ENCODE measurements around the gene SLC30A7. TPM values are rescaled to one million over a fixed set of nuclear protein-coding genes. Genes with fewer than 3 reads are reported as not detected.
"Not testable (repeated sequence)": the region's sequence is repeated elsewhere in the genome, so short reads cannot be mapped to it uniquely, and the experiment has no call there.

SLC30A7 gene
- total and polyA plus RNA-seq, 7 experiments from 2014 or later: 9.0 to 44.5 (median 32.1) TPM

- H3K36me3 ChIP-seq (ENCODE audit: control insufficient read depth in 2 of 3, insufficient read depth in 3 of 3, low read length in 3 of 3); H3K27ac ChIP-seq (ENCODE audit: low read depth, low read length); intact Hi-C loops (cut with micrococcal nuclease); H3K9me3 ChIP-seq (ENCODE audit: control insufficient read depth in 2 of 3, low read length in 3 of 3); H3K4me3 ChIP-seq (ENCODE audit: low read length); H3K27me3 Mint-ChIP-seq; ATAC-seq; CTCF ChIA-PET; DNase-seq; H3K27me3 ChIP-seq (ENCODE audit: control insufficient read depth in 2 of 2, insufficient read depth in 2 of 2, low read length in 2 of 2): not testable (repeated sequence)
- Mint-ChIP-seq H3K4me1 (peaks cover 28 to 84% (median 78%) of the 10 kb centered on the region in 7 donors), H3K36me3 (peaks cover 11 to 61% (median 59%) of the 10 kb centered on the region in 5 donors), H3K27ac (peak overlapping the region in 6 of 9 donors; percentile 43 to 92 (median 86)), H3K4me3 (peak overlapping the region in 3 of 10 donors; percentile 18 to 32 (median 23)), H3K9me3 (peaks cover 0 to 42% (median 10%) of the 10 kb centered on the region in 11 donors)
- POLR2A ChIA-PET: interaction anchor here (0.7 to 2.7 kb wide), 6 partner anchors 9 to 685 kb away, joined by 3 to 26 read pairs (median 9); partner anchors contain the start of gene S1PR1
- H3K4me1 ChIP-seq (ENCODE audit: control insufficient read depth in 2 of 2, insufficient read depth in 2 of 2, low read length in 2 of 2): peaks cover 33 to 40% of the 10 kb centered on the region in 2 donors
Measured at GRCh38 chr1:100933555-100933954, 37.7 kb downstream of the SLC30A7 start.

- peaks cover 24 to 86% (median 78%) of the 10 kb centered on the region in 7 donors for H3K4me1 Mint-ChIP-seq
- intact Hi-C loops (cut with micrococcal nuclease): no loop called here
- peaks cover 17 to 78% (median 72%) of the 10 kb centered on the region in 5 donors for H3K36me3 Mint-ChIP-seq
- Histone ChIP-seq H3K9me3 (ENCODE audit: control insufficient read depth in 2 of 3, low read length in 3 of 3) (no peaks in the 10 kb centered on the region), H3K27me3 (ENCODE audit: control insufficient read depth in 2 of 2, insufficient read depth in 2 of 2, low read length in 2 of 2) (no peaks in the 10 kb centered on the region), H3K27ac (ENCODE audit: low read depth, low read length) (no peak overlapping the region), H3K4me3 (ENCODE audit: low read length) (no peak overlapping the region), H3K4me1 (ENCODE audit: control insufficient read depth in 2 of 2, insufficient read depth in 2 of 2, low read length in 2 of 2) (peaks cover 7 to 25% of the 10 kb centered on the region in 2 donors), H3K36me3 (ENCODE audit: control insufficient read depth in 2 of 3, insufficient read depth in 3 of 3, low read length in 3 of 3) (peaks cover 0 to 7% (median 0%) of the 10 kb centered on the region in 3 experiments)
- DNase-seq (no peak), ATAC-seq (no peak)
- POLR2A ChIA-PET: interaction anchor here (1.1 to 2.3 kb wide), 3 partner anchors 12 to 300 kb away, joined by 3 to 17 read pairs (median 5); no protein-coding TSS in a partner anchor
- H3K9me3 Mint-ChIP-seq: peaks cover 6 to 43% (median 13%) of the 10 kb centered on the region in 11 donors
- peak overlapping the region in 3 of 10 donors; percentile 3 to 47 (median 16) for H3K4me3 Mint-ChIP-seq
- peak overlapping the region in 5 of 9 donors; percentile 23 to 72 (median 62) for H3K27ac Mint-ChIP-seq
- CTCF ChIA-PET: interaction anchor here (1.8 kb wide), 1 partner anchor 12 kb away, joined by 5 read pairs; no protein-coding TSS in a partner anchor
- H3K27me3 Mint-ChIP-seq: peaks cover 0 to 2% (median 0%) of the 10 kb centered on the region in 5 donors
Measured at GRCh38 chr1:100936194-100936967, 40.5 kb downstream of the SLC30A7 start.

GRCh38 chr1:100941098-100941527, 45.2 kb downstream of the SLC30A7 start:
- H3K36me3 ChIP-seq (ENCODE audit: control insufficient read depth in 2 of 3, insufficient read depth in 3 of 3, low read length in 3 of 3): peaks cover 0 to 7% (median 0%) of the 10 kb centered on the region in 3 experiments
- peaks cover 38 to 75% (median 69%) of the 10 kb centered on the region in 7 donors for H3K4me1 Mint-ChIP-seq
- H3K27me3 ChIP-seq (ENCODE audit: control insufficient read depth in 2 of 2, insufficient read depth in 2 of 2, low read length in 2 of 2): no peaks in the 10 kb centered on the region
- peaks cover 6 to 47% (median 19%) of the 10 kb centered on the region in 11 donors for H3K9me3 Mint-ChIP-seq
- peaks cover 5 to 35% of the 10 kb centered on the region in 2 donors for H3K4me1 ChIP-seq (ENCODE audit: control insufficient read depth in 2 of 2, insufficient read depth in 2 of 2, low read length in 2 of 2)
- peak in 1 of 9 donors; percentile 56 for DNase-seq
- POLR2A ChIA-PET: interaction anchor here (0.6 to 5.4 kb wide), 17 partner anchors 8 to 1097 kb away, joined by 3 to 46 read pairs (median 4); partner anchors contain the start of gene S1PR1
- H3K27ac ChIP-seq (ENCODE audit: low read depth, low read length): no peak overlapping the region
- peaks cover 0 to 2% (median 0%) of the 10 kb centered on the region in 5 donors for H3K27me3 Mint-ChIP-seq
- H3K9me3 ChIP-seq (ENCODE audit: control insufficient read depth in 2 of 3, low read length in 3 of 3): no peaks in the 10 kb centered on the region
- ATAC-seq: no peak
- CTCF ChIA-PET: interaction anchor here (0.9 to 2.7 kb wide), 4 partner anchors 9 to 297 kb away, joined by 3 to 11 read pairs (median 4); no protein-coding TSS in a partner anchor
- peak overlapping the region; percentile 87 to 99 (median 95) for H3K27ac Mint-ChIP-seq
- H3K36me3 Mint-ChIP-seq: peaks cover 24 to 77% (median 68%) of the 10 kb centered on the region in 5 donors
- no peak overlapping the region for H3K4me3 ChIP-seq (ENCODE audit: low read length)
- intact Hi-C loops (cut with micrococcal nuclease): loop anchor here in 1 of 2 donors (1.0 kb wide), 1 partner anchor 8 kb away; no protein-coding TSS in a partner anchor
- H3K4me3 Mint-ChIP-seq: peak overlapping the region; percentile 61 to 82 (median 72)

GRCh38 chr1:100941580-100942216, 45.8 kb downstream of the SLC30A7 start:
- Mint-ChIP-seq H3K4me3 (peak overlapping the region; percentile 61 to 82 (median 72)), H3K27ac (peak overlapping the region; percentile 87 to 99 (median 95)), H3K27me3 (peaks cover 0 to 2% (median 0%) of the 10 kb centered on the region in 5 donors), H3K36me3 (peaks cover 28 to 77% (median 68%) of the 10 kb centered on the region in 5 donors), H3K4me1 (peaks cover 33 to 75% (median 69%) of the 10 kb centered on the region in 7 donors), H3K9me3 (peaks cover 8 to 49% (median 24%) of the 10 kb centered on the region in 11 donors)
- ChIA-PET CTCF (interaction anchor here (0.9 to 2.7 kb wide), 5 partner anchors 9 to 297 kb away, joined by 3 to 11 read pairs (median 3); no protein-coding TSS in a partner anchor), POLR2A (interaction anchor here (1.0 to 5.4 kb wide), 14 partner anchors 8 to 347 kb away, joined by 3 to 46 read pairs (median 4); partner anchors contain the start of gene S1PR1)
- peak; percentile 29 for ATAC-seq
- Histone ChIP-seq H3K4me3 (ENCODE audit: low read length) (peak overlapping the region; percentile 5), H3K27ac (ENCODE audit: low read depth, low read length) (peak overlapping the region; percentile 56), H3K27me3 (ENCODE audit: control insufficient read depth in 2 of 2, insufficient read depth in 2 of 2, low read length in 2 of 2) (no peaks in the 10 kb centered on the region), H3K36me3 (ENCODE audit: control insufficient read depth in 2 of 3, insufficient read depth in 3 of 3, low read length in 3 of 3) (peaks cover 0 to 7% (median 0%) of the 10 kb centered on the region in 3 experiments), H3K9me3 (ENCODE audit: control insufficient read depth in 2 of 3, low read length in 3 of 3) (no peaks in the 10 kb centered on the region), H3K4me1 (ENCODE audit: control insufficient read depth in 2 of 2, insufficient read depth in 2 of 2, low read length in 2 of 2) (peaks cover 5 to 35% of the 10 kb centered on the region in 2 donors)
- DNase-seq: peak in 3 of 9 donors; percentile 8 to 50 (median 31)
- intact Hi-C loops (cut with micrococcal nuclease): loop anchor here (1.0 kb wide), 3 partner anchors 8 to 14 kb away; no protein-coding TSS in a partner anchor

GRCh38 chr1:100942304-100943046, 46.6 kb downstream of the SLC30A7 start:
- peaks cover 35 to 81% (median 71%) of the 10 kb centered on the region in 5 donors for H3K36me3 Mint-ChIP-seq
- H3K4me3 Mint-ChIP-seq: peak overlapping the region; percentile 29 to 82 (median 72)
- no peaks in the 10 kb centered on the region for H3K27me3 ChIP-seq (ENCODE audit: control insufficient read depth in 2 of 2, insufficient read depth in 2 of 2, low read length in 2 of 2)
- peaks cover 37 to 78% (median 73%) of the 10 kb centered on the region in 7 donors for H3K4me1 Mint-ChIP-seq
- POLR2A ChIA-PET: interaction anchor here (0.6 to 5.4 kb wide), 15 partner anchors 7 to 346 kb away, joined by 3 to 46 read pairs (median 6); partner anchors contain the start of gene S1PR1
- intact Hi-C loops (cut with micrococcal nuclease): loop anchor here in 1 of 2 donors (1.0 kb wide), 2 partner anchors 9 to 15 kb away; no protein-coding TSS in a partner anchor
- ATAC-seq: peak; percentile 56
- H3K9me3 Mint-ChIP-seq: peaks cover 15 to 53% (median 32%) of the 10 kb centered on the region in 11 donors
- DNase-seq: no peak
- H3K9me3 ChIP-seq (ENCODE audit: control insufficient read depth in 2 of 3, low read length in 3 of 3): peaks cover 0 to 5% (median 0%) of the 10 kb centered on the region in 3 experiments
- peak overlapping the region; percentile 87 to 99 (median 95) for H3K27ac Mint-ChIP-seq
- peaks cover 0 to 2% (median 0%) of the 10 kb centered on the region in 5 donors for H3K27me3 Mint-ChIP-seq
- H3K4me1 ChIP-seq (ENCODE audit: control insufficient read depth in 2 of 2, insufficient read depth in 2 of 2, low read length in 2 of 2): peaks cover 5 to 35% of the 10 kb centered on the region in 2 donors
- H3K4me3 ChIP-seq (ENCODE audit: low read length): peak overlapping the region; percentile 22
- H3K36me3 ChIP-seq (ENCODE audit: control insufficient read depth in 2 of 3, insufficient read depth in 3 of 3, low read length in 3 of 3): peaks cover 0 to 7% (median 0%) of the 10 kb centered on the region in 3 experiments
- H3K27ac ChIP-seq (ENCODE audit: low read depth, low read length): peak overlapping the region; percentile 56
- CTCF ChIA-PET: interaction anchor here (0.9 to 2.7 kb wide), 6 partner anchors 10 to 45 kb away, joined by 3 to 11 read pairs (median 4); no protein-coding TSS in a partner anchor

Data from naive thymus-derived CD4-positive, alpha-beta T cell (primary cell).